Regular cardiac myocyte (primary cell): Measurements from ENCODE around the gene METRNL. TPM values are rescaled to one million over a fixed set of nuclear protein-coding genes. Genes with fewer than 3 reads are reported as not detected.

ENCODE experiments used
- total RNA-seq: library from RNA; depleted of rRNA; stranded (reverse); fragments of >200 nt; gene quantifications from 2 replicates; pipeline ENCODE4 v1.2.3, GENCODE V29; 2014

METRNL gene
- 65.4 and 107 TPM in 2 replicates for total RNA-seq

GRCh38 chr17:83079352-83079747 is at the start of gene METRNL:
Gene METRNL, plus strand, starts transcription at chr17:83079609. Its CDS starts 207 bp downstream, at chr17:83079816.

Other genes starting within 250 kb of the METRNL start
- gene ZNF750, start 239.6 kb upstream of the METRNL start, total RNA-seq, result not detected in 2 replicates